H1 (cell line): ENCODE results near the gene APPL2. TPM values are rescaled to one million over a fixed set of nuclear protein-coding genes. Genes with fewer than 3 reads are reported as not detected.

Experiments
- CTCF ChIA-PET: fragments of 300-600 bp; sonication (Branson Sonifier 250); formaldehyde crosslinking; loops from one replicate; lab custom pipeline; 2021; ENCODE audit not compliant: partially characterized antibody; lab: Charles Lee
- POLR2A ChIA-PET: fragments of 300-600 bp; sonication (Branson Sonifier 250); formaldehyde crosslinking; loops from one replicate; lab custom pipeline; 2021; ENCODE audit warnings: inconsistent platforms; ENCODE audit not compliant: partially characterized antibody; lab: Charles Lee
- DNase-seq, 2 experiments: peaks; one replicate each; pipeline versions ENCODE4 v3.0.0 to v3.0.0-alpha.2; 2010 to 2022; ENCODE audit warnings: low spot score in 2 of 2, low read depth in 1 of 2, mixed read lengths in 1 of 2
- FAIRE-seq: peaks from 2 replicates; lab custom pipeline; 2011; peaks lifted over from hg19 to GRCh38; lab: Jason Lieb, UNC
- H2AFZ ChIP-seq: 2 replicates; pipeline ENCODE4 v1.8.1; 2012; ENCODE audit warnings: low read length, inconsistent platforms
- H2AK5ac ChIP-seq: 2 replicates; pipeline ENCODE4 v1.6.1; 2013; ENCODE audit warnings: low read depth, low read length
- H2BK120ac ChIP-seq: replicated peaks from 2 replicates; pipeline ENCODE3; 2013; ENCODE audit warnings: low read depth, low read length, inconsistent platforms
- H2BK12ac ChIP-seq: 2 replicates; pipeline ENCODE4 v1.6.1; 2013; ENCODE audit warnings: low read depth, low read length
- H2BK15ac ChIP-seq: 2 replicates; pipeline ENCODE4 v1.6.1; 2013; ENCODE audit warnings: low read length
- H2BK20ac ChIP-seq: 2 replicates; pipeline ENCODE4 v1.6.1; 2013; ENCODE audit warnings: low read length
- H2BK5ac ChIP-seq: 2 replicates; pipeline ENCODE4 v1.6.1; 2013; ENCODE audit warnings: low read depth, low read length
- H3K14ac ChIP-seq: 2 replicates; pipeline ENCODE4 v1.6.1; 2013; ENCODE audit warnings: inconsistent platforms; ENCODE audit not compliant: insufficient read length
- H3K18ac ChIP-seq: 2 replicates; pipeline ENCODE4 v1.6.1; 2013; ENCODE audit warnings: low read length; ENCODE audit errors: extremely low read depth
- H3K23ac ChIP-seq: 2 replicates; pipeline ENCODE4 v1.6.1; 2013; ENCODE audit warnings: inconsistent platforms; ENCODE audit not compliant: insufficient read length
- H3K23me2 ChIP-seq: 2 replicates; pipeline ENCODE4 v1.6.1; 2013; ENCODE audit warnings: low read depth, low read length
- H3K27ac ChIP-seq: 2 replicates; pipeline ENCODE4 v1.6.1; 2011; ENCODE audit warnings: low read depth, low read length, inconsistent platforms
- H3K27me3 ChIP-seq, 4 experiments: replicated peaks in 1 of 4; 1 replicate in 1 of 4; 2 replicates in 3 of 4; pipeline versions ENCODE4 v1.6.1 to v1.8.1; 2011 to 2013; ENCODE audit warnings: low read length in 3 of 4, mild to moderate bottlenecking in 3 of 4, inconsistent platforms in 2 of 4, mixed read lengths in 2 of 4, moderate library complexity in 1 of 4; ENCODE audit not compliant: control insufficient read depth in 3 of 4, insufficient read depth in 3 of 4; ENCODE audit errors: extremely low read depth in 1 of 4
- H3K36me3 ChIP-seq, 4 experiments: 2 replicates each; pipeline versions ENCODE4 v1.6.1 to v1.8.1; 2011 to 2013; ENCODE audit warnings: mild to moderate bottlenecking in 4 of 4, low read length in 3 of 4, moderate library complexity in 2 of 4, control low read depth in 1 of 4, inconsistent platforms in 1 of 4; ENCODE audit not compliant: insufficient read depth in 4 of 4, control insufficient read depth in 2 of 4
- H3K4ac ChIP-seq: replicated peaks from 2 replicates; pipeline ENCODE3; 2013; ENCODE audit warnings: low read length, low read depth, mixed read lengths, inconsistent platforms; ENCODE audit not compliant: insufficient read length
- H3K4me1 ChIP-seq, 4 experiments: replicated peaks in 1 of 4; 1 replicate in 1 of 4; 2 replicates in 3 of 4; pipeline versions ENCODE4 v1.6.1 to v1.8.1; 2011 to 2013; ENCODE audit warnings: low read length in 3 of 4, inconsistent platforms in 2 of 4, mixed read lengths in 1 of 4; ENCODE audit not compliant: insufficient read depth in 4 of 4, control insufficient read depth in 3 of 4
- H3K4me2 ChIP-seq, 2 experiments: 2 replicates each; pipeline versions ENCODE4 v1.6.1 to v1.8.1; 2011 to 2013; ENCODE audit warnings: low read depth in 2 of 2, low read length in 2 of 2, control low read depth in 1 of 2, inconsistent platforms in 1 of 2, mild to moderate bottlenecking in 1 of 2; ENCODE audit not compliant: insufficient read depth in 1 of 2
- H3K4me3 ChIP-seq, 4 experiments: fragments of 200-600, 300-600 bp in 1 of 4; sonication (generic), shearing (Covaris generic), sonication (Bioruptor Twin) in 1 of 4; 2 replicates each; pipeline versions ENCODE4 v1.5.1 to v1.8.1; 2011 to 2016; ENCODE audit warnings: low read length in 4 of 4, low read depth in 3 of 4, control low read depth in 2 of 4, inconsistent platforms in 2 of 4, mild to moderate bottlenecking in 2 of 4, mixed read lengths in 1 of 4, moderate library complexity in 1 of 4; ENCODE audit not compliant: insufficient read depth in 2 of 4; ENCODE audit errors: extremely low read depth in 1 of 4
- H3K56ac ChIP-seq: replicated peaks from 2 replicates; pipeline ENCODE3; 2013; ENCODE audit warnings: low read depth, mild to moderate bottlenecking, mixed read lengths, low read length, inconsistent platforms; ENCODE audit not compliant: insufficient read length
- H3K79me1 ChIP-seq: 2 replicates; pipeline ENCODE4 v1.6.1; 2013; ENCODE audit warnings: low read depth, low read length, control low read depth
- H3K79me2 ChIP-seq, 2 experiments: 2 replicates each; pipeline versions ENCODE4 v1.6.1 to v1.8.1; 2012 to 2013; ENCODE audit warnings: low read length in 2 of 2, mild to moderate bottlenecking in 2 of 2, inconsistent platforms in 1 of 2; ENCODE audit not compliant: insufficient read depth in 2 of 2, control insufficient read depth in 1 of 2
- H3K9ac ChIP-seq, 4 experiments: replicated peaks in 1 of 4; 1 replicate in 1 of 4; 2 replicates in 3 of 4; pipeline versions ENCODE4 v1.6.1 to v1.8.1; 2011 to 2013; ENCODE audit warnings: low read depth in 3 of 4, low read length in 3 of 4, control low read depth in 2 of 4, mild to moderate bottlenecking in 2 of 4, moderate library complexity in 2 of 4, inconsistent platforms in 1 of 4; ENCODE audit errors: extremely low read depth in 1 of 4
- H3K9me3 ChIP-seq, 2 experiments: 2 replicates each; pipeline versions ENCODE4 v1.6.1 to v1.8.1; 2012 to 2013; ENCODE audit warnings: mild to moderate bottlenecking in 2 of 2, moderate library complexity in 2 of 2, control low read depth in 1 of 2, inconsistent platforms in 1 of 2, low read depth in 1 of 2, low read length in 1 of 2, mixed read lengths in 1 of 2; ENCODE audit not compliant: insufficient read depth in 2 of 2
- H4K20me1 ChIP-seq, 2 experiments: replicated peaks in 1 of 2; 2 replicates each; pipeline versions ENCODE3 to v1.8.1; 2011 to 2013; ENCODE audit warnings: inconsistent platforms in 2 of 2, low read length in 2 of 2, mild to moderate bottlenecking in 1 of 2; ENCODE audit not compliant: insufficient read depth in 2 of 2, control insufficient read depth in 1 of 2
- H4K5ac ChIP-seq: 2 replicates; pipeline ENCODE4 v1.6.1; 2013; ENCODE audit warnings: low read length, low read depth, mixed read lengths, inconsistent platforms; ENCODE audit not compliant: insufficient read length
- H4K8ac ChIP-seq: 2 replicates; pipeline ENCODE4 v1.8.0; 2013; ENCODE audit warnings: mild to moderate bottlenecking, moderate library complexity, low read length, inconsistent platforms; ENCODE audit not compliant: insufficient read depth; ENCODE audit errors: extremely low read depth
- H4K91ac ChIP-seq: replicated peaks from 2 replicates; pipeline ENCODE3; 2013; ENCODE audit warnings: low read length, mixed read lengths, inconsistent platforms; ENCODE audit not compliant: insufficient read length
- BACH1 ChIP-seq: IDR thresholded peaks from 2 replicates; pipeline ENCODE4 v1.6.1; 2012; ENCODE audit warnings: low read length, improper control_type of control experiment
- CBX5 ChIP-seq: fragments of 300-800, 300-1000 bp; sonication (generic); IDR thresholded peaks from 2 replicates; pipeline ENCODE4 v1.7.1; 2016; ENCODE audit warnings: antibody characterized with exemption, low read length, low read depth
- CEBPB ChIP-seq: IDR thresholded peaks from 2 replicates; pipeline ENCODE4 v1.6.1; 2012; ENCODE audit warnings: low read depth, low read length
- HDAC6 ChIP-seq: IDR thresholded peaks from one replicate; pipeline ENCODE4 v1.7.1; 2012; ENCODE audit warnings: low read depth, mild to moderate bottlenecking, inconsistent platforms, low read length, moderate library complexity
- SIN3A ChIP-seq, 2 experiments: IDR thresholded peaks in 1 of 2; conservative IDR thresholded peaks in 1 of 2; 2 replicates each; pipeline ENCODE4 v1.6.1; 2011 to 2012; ENCODE audit warnings: low read length in 2 of 2, improper control_type of control experiment in 1 of 2, low read depth in 1 of 2, mild to moderate bottlenecking in 1 of 2
- WGBS, 2 experiments: shearing (Covaris generic) in 1 of 2; methylation state at CpG; one replicate each; pipeline versions ENCODE4 v1.1.6 to v1.1.7; 2013 to 2015; ENCODE audit warnings: low lambda C conversion rate in 2 of 2, mixed read lengths in 2 of 2, inconsistent platforms in 1 of 2, low coverage in 1 of 2, missing lambda C conversion rate in 1 of 2; ENCODE audit not compliant: insufficient replicate concordance in 2 of 2, insufficient coverage in 1 of 2, insufficient read length in 1 of 2; ENCODE audit errors: extremely low coverage in 1 of 2, missing lambda C conversion rate in 1 of 2; 5-methylcytosine and 5-hydroxymethylcytosine counted together
- polyA plus RNA-seq, 7 experiments: library from polyadenylated mRNA; depleted of rRNA in 3 of 7; stranded (reverse) in 5 of 7; unstranded in 2 of 7; fragments of >200 nt in 5 of 7; fragments of 200-250 nt in 2 of 7; gene quantifications; 1 replicate in 5 of 7; 2 replicates in 1 of 7; 4 replicates in 1 of 7; pipeline versions ENCODE4 v1.2.1 to v1.2.3, GENCODE V29; 2011 to 2013; ENCODE audit warnings: missing spikeins in 2 of 7, mixed read lengths in 2 of 7
- total RNA-seq: library from RNA; stranded (reverse); fragmentation: NEBNext Ultra II Directional; extraction: Animal tissue kit (Norgen Biotek cat#: 25700); gene quantifications from 2 replicates; pipeline ENCODE4 v1.2.1, GENCODE V29; 2021

APPL2 gene
- total and polyA plus RNA-seq, 2 of the 8 experiments (the other 6 are each of a cell fraction or from before 2014, with no cell fraction given) = 8.9 to 22.9 TPM

DNA sequence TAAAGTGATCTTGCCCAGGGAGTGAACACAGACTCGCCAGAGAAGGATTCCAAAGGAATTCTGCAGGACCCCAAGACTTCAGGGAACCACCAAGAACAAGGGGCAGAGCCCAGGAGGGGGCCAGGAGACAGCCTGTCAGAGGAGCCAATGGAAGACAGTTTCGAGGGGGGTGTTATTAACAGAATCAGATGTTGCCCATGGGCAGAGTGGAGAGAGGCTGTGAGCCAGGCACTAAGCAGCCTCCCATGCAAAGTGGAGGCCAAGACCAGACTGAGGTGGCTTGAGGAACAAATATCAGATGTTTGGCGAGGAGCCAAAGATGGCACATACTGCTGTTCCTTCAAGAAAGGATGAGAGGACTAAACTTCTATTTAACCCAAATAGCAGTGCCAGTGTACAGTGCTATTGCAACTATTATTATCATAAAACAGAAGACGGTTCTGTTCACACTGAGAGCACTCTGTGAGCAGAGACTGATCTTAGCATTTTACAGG lies 12.6 kb downstream of the APPL2 start:
- no peak for DNase-seq
- H3K56ac ChIP-seq = no peak overlapping the region
- no peaks in the 10 kb centered on the region for H3K9me3 ChIP-seq
- no peak overlapping the region for H2BK20ac ChIP-seq
- H2BK12ac ChIP-seq = no peak overlapping the region
- H3K36me3 ChIP-seq = peaks cover 0 to 5% (median under 1%) of the 10 kb centered on the region in 4 experiments; a peak in 5 of 8 replicates
- H2AK5ac ChIP-seq = no peak overlapping the region
- no peak overlapping the region for H2AFZ ChIP-seq
- no peaks in the 10 kb centered on the region for H3K79me2 ChIP-seq
- no peak overlapping the region for H4K5ac ChIP-seq
- no peak overlapping the region for H3K23ac ChIP-seq
- no peak overlapping the region for H3K4me3 ChIP-seq
- POLR2A ChIA-PET = no interaction called here
- CTCF ChIA-PET = interaction anchor here (1.4 kb wide), 1 partner anchor 12 kb away, joined by 4 read pairs; no protein-coding TSS in a partner anchor
- no peak overlapping the region for H2BK15ac ChIP-seq
- H3K4me2 ChIP-seq = no peak overlapping the region
- H3K27ac ChIP-seq = no peak overlapping the region
- no peak for FAIRE-seq
- no peak overlapping the region for H4K8ac ChIP-seq
- H3K9ac ChIP-seq = no peak overlapping the region
- no peaks in the 10 kb centered on the region; the same call in 1 of the 2 replicates for H3K79me1 ChIP-seq
- 83% methylated on average over 4 of the region's 4 CpGs; no CpG with 5 or more reads in 1 of the 2 experiments for WGBS, 2 experiments
- H3K4ac ChIP-seq = no peak overlapping the region
- no peak overlapping the region for H3K18ac ChIP-seq
- no peak overlapping the region for H4K91ac ChIP-seq
- H3K14ac ChIP-seq = no peak overlapping the region
- no peak overlapping the region for H2BK120ac ChIP-seq
- no peaks in the 10 kb centered on the region for H3K27me3 ChIP-seq
- H4K20me1 ChIP-seq = no peaks in the 10 kb centered on the region
- H2BK5ac ChIP-seq = no peak overlapping the region
- H3K23me2 ChIP-seq = no peaks in the 10 kb centered on the region
- 0 out of 7 replicates have a peak, but pooled peaks cover 0 to 5% (median 0%) of the 10 kb centered on the region in 4 experiments for H3K4me1 ChIP-seq
- no peak for TF ChIP-seq CBX5
- no peak for TF ChIP-seq SIN3A (conservative IDR thresholded peaks at IDR 0.05 in 1 of 2, IDR thresholded peaks at IDR 0.05 in 1 of 2; ENCODE audit: low read depth in 1 of 2, low read length in 2 of 2)
- TF ChIP-seq HDAC6 = no peak
- TF ChIP-seq CEBPB = no peak
- no peak for TF ChIP-seq BACH1
